ENCODE results near the gene CCDC92. TPM values are rescaled to one million over a fixed set of nuclear protein-coding genes. Genes with fewer than 3 reads are reported as not detected.

The CCDC92 gene
- total RNA-seq, 1 donor from 2014 or later = 4.5 TPM

- TF ChIP-seq CTCF (IDR thresholded peaks at IDR 0.05; ENCODE audit: insufficient read depth, low read length, severe bottlenecking) = no peak
- Histone ChIP-seq H3K27me3 (ENCODE audit: control insufficient read depth, insufficient read depth, low read length) (no peaks in the 10 kb centered on the region), H3K36me3 (ENCODE audit: control insufficient read depth, insufficient read depth, low read length) (no peaks in the 10 kb centered on the region), H3K4me3 (ENCODE audit: low read depth, low read length) (no peak overlapping the region)
- DNase-seq (ENCODE audit: low read depth) (no peak), FAIRE-seq (no peak)
Observed at GRCh38 chr12:123958462-123958861, 14.2 kb downstream of the CCDC92 start.

GRCh38 chr12:123957196-123957595, 15.4 kb downstream of the CCDC92 start:
- no peak for DNase-seq (ENCODE audit: low read depth)
- Histone ChIP-seq H3K4me3 (ENCODE audit: low read depth, low read length) (no peak overlapping the region), H3K36me3 (ENCODE audit: control insufficient read depth, insufficient read depth, low read length) (no peaks in the 10 kb centered on the region), H3K27me3 (ENCODE audit: control insufficient read depth, insufficient read depth, low read length) (no peaks in the 10 kb centered on the region)
- no peak for TF ChIP-seq CTCF (IDR thresholded peaks at IDR 0.05; ENCODE audit: insufficient read depth, low read length, severe bottlenecking)
- FAIRE-seq = no peak

GRCh38 chr12:123956249-123956648, 16.4 kb downstream of the CCDC92 start:
- TF ChIP-seq CTCF (IDR thresholded peaks at IDR 0.05; ENCODE audit: insufficient read depth, low read length, severe bottlenecking) = no peak
- DNase-seq (ENCODE audit: low read depth) (no peak), FAIRE-seq (no peak)
- H3K4me3 ChIP-seq (ENCODE audit: low read depth, low read length) = no peak overlapping the region
- H3K36me3 ChIP-seq (ENCODE audit: control insufficient read depth, insufficient read depth, low read length) = no peaks in the 10 kb centered on the region
- H3K27me3 ChIP-seq (ENCODE audit: control insufficient read depth, insufficient read depth, low read length) = no peaks in the 10 kb centered on the region

GRCh38 chr12:123954647-123955350, 17.8 kb downstream of the CCDC92 start:
- no peak for DNase-seq (ENCODE audit: low read depth)
- no peak for FAIRE-seq
- no peak overlapping the region for H3K4me3 ChIP-seq (ENCODE audit: low read depth, low read length)
- TF ChIP-seq CTCF (IDR thresholded peaks at IDR 0.05; ENCODE audit: insufficient read depth, low read length, severe bottlenecking) = no peak
- H3K27me3 ChIP-seq (ENCODE audit: control insufficient read depth, insufficient read depth, low read length) = no peaks in the 10 kb centered on the region
- H3K36me3 ChIP-seq (ENCODE audit: control insufficient read depth, insufficient read depth, low read length) = no peaks in the 10 kb centered on the region

- H3K27me3 ChIP-seq (ENCODE audit: control insufficient read depth, insufficient read depth, low read length) = no peaks in the 10 kb centered on the region
- no peak overlapping the region for H3K4me3 ChIP-seq (ENCODE audit: low read depth, low read length)
- FAIRE-seq = no peak
Observed at GRCh38 chr12:123952037-123952436, 20.6 kb downstream of the CCDC92 start.

More at GRCh38 chr12:123952037-123952436, 20.6 kb downstream of the CCDC92 start:
- DNase-seq (ENCODE audit: low read depth) = peak; percentile 38
- no peaks in the 10 kb centered on the region for H3K36me3 ChIP-seq (ENCODE audit: control insufficient read depth, insufficient read depth, low read length)
- no peak for TF ChIP-seq CTCF (IDR thresholded peaks at IDR 0.05; ENCODE audit: insufficient read depth, low read length, severe bottlenecking)

All from bronchial epithelial cell (primary cell).